Osteocyte (in vitro differentiated cells): Measurements from ENCODE around the gene ULK3. TPM values are rescaled to one million over a fixed set of nuclear protein-coding genes. Genes with fewer than 3 reads are reported as not detected.

ENCODE experiments used
- DNase-seq: peaks from one replicate; pipeline ENCODE4 v3.0.0; 2021; ENCODE audit warnings: mixed read lengths; ENCODE audit not compliant: unreplicated experiment; ENCODE audit errors: extremely low spot score
- H3K27ac Mint-ChIP-seq: one replicate; pipeline ENCODE4 v1.8.0; 2021; ENCODE audit warnings: mild to moderate bottlenecking, mixed read lengths; ENCODE audit not compliant: unreplicated experiment
- H3K27me3 Mint-ChIP-seq: one replicate; pipeline ENCODE4 v1.8.0; 2021; ENCODE audit warnings: mixed read lengths; ENCODE audit not compliant: unreplicated experiment
- H3K36me3 Mint-ChIP-seq: one replicate; pipeline ENCODE4 v1.8.0; 2021; ENCODE audit warnings: mixed read lengths; ENCODE audit not compliant: unreplicated experiment
- H3K4me1 Mint-ChIP-seq: one replicate; pipeline ENCODE4 v1.8.0; 2021; ENCODE audit warnings: mixed read lengths; ENCODE audit not compliant: unreplicated experiment
- H3K4me3 Mint-ChIP-seq: one replicate; pipeline ENCODE4 v1.8.0; 2021; ENCODE audit warnings: mild to moderate bottlenecking, moderate library complexity, mixed read lengths; ENCODE audit not compliant: unreplicated experiment
- H3K9me3 Mint-ChIP-seq: one replicate; pipeline ENCODE4 v1.8.0; 2021; ENCODE audit warnings: mixed read lengths; ENCODE audit not compliant: unreplicated experiment
- CTCF ChIP-seq: fragments of 200-600 bp; sonication (generic); IDR thresholded peaks from 2 replicates; pipeline ENCODE4 v1.5.0; 2021; ENCODE audit warnings: antibody characterized with exemption, mild to moderate bottlenecking, moderate library complexity
- total RNA-seq: library from RNA; stranded (reverse); gene quantifications from 2 replicates; pipeline ENCODE4 v1.2.1, GENCODE V29; 2021

The ULK3 gene
- total RNA-seq, 1 donor from 2014 or later, result 32.4 TPM

- H3K4me3 Mint-ChIP-seq, result peak overlapping the region; percentile 56
- no peak for DNase-seq
- H3K27ac Mint-ChIP-seq, result peak overlapping the region; percentile 44
- no peak for TF ChIP-seq CTCF
- no peaks in the 10 kb centered on the region for H3K9me3 Mint-ChIP-seq
- peaks cover 20% of the 10 kb centered on the region for H3K4me1 Mint-ChIP-seq
- no peaks in the 10 kb centered on the region for H3K27me3 Mint-ChIP-seq
- H3K36me3 Mint-ChIP-seq, result peaks cover 14% of the 10 kb centered on the region
Measured at GRCh38 chr15:74840851-74841775, 1.8 kb downstream of the ULK3 start.

- Mint-ChIP-seq H3K9me3 (no peaks in the 10 kb centered on the region), H3K4me3 (no peak overlapping the region), H3K27ac (no peak overlapping the region), H3K27me3 (no peaks in the 10 kb centered on the region), H3K4me1 (peaks cover 20% of the 10 kb centered on the region), H3K36me3 (peaks cover 9% of the 10 kb centered on the region)
- no peak for TF ChIP-seq CTCF
- no peak for DNase-seq
Measured at GRCh38 chr15:74839526-74840395, 3.2 kb downstream of the ULK3 start.

- Mint-ChIP-seq H3K9me3 (no peaks in the 10 kb centered on the region), H3K27me3 (no peaks in the 10 kb centered on the region), H3K27ac (no peak overlapping the region), H3K4me3 (no peak overlapping the region), H3K4me1 (peaks cover 20% of the 10 kb centered on the region), H3K36me3 (peaks cover 4% of the 10 kb centered on the region)
- no peak for TF ChIP-seq CTCF
- DNase-seq, result no peak
Measured at GRCh38 chr15:74838746-74839525, 4.0 kb downstream of the ULK3 start.

GRCh38 chr15:74838137-74838516, 4.8 kb downstream of the ULK3 start:
- no peaks in the 10 kb centered on the region for H3K9me3 Mint-ChIP-seq
- no peaks in the 10 kb centered on the region for H3K27me3 Mint-ChIP-seq
- no peak for DNase-seq
- no peak overlapping the region for H3K27ac Mint-ChIP-seq
- H3K4me1 Mint-ChIP-seq, result peaks cover 15% of the 10 kb centered on the region
- H3K36me3 Mint-ChIP-seq, result peaks cover 4% of the 10 kb centered on the region
- TF ChIP-seq CTCF, result no peak
- H3K4me3 Mint-ChIP-seq, result no peak overlapping the region
